HEK293 (cell line): Measurements from ENCODE around the gene KCTD7.
"Not testable (repeated sequence)": the region's sequence is repeated elsewhere in the genome, so short reads cannot be mapped to it uniquely, and the experiment has no call there.

Experiments
- KLF1 ChIP-seq: fragments of 450-650 bp; formaldehyde crosslinking; IDR thresholded peaks from 2 replicates; pipeline ENCODE4 v1.5.1; 2016; ENCODE audit warnings: missing biosample characterization, missing genetic modification characterization
- SP2 ChIP-seq: fragments of 450-650 bp; formaldehyde crosslinking; IDR thresholded peaks from 2 replicates; pipeline ENCODE4 v1.5.1; 2016; ENCODE audit warnings: missing biosample characterization, missing genetic modification characterization
- ZBTB1 ChIP-seq: fragments of 450-650 bp; formaldehyde crosslinking; IDR thresholded peaks from 2 replicates; pipeline ENCODE4 v1.5.1; 2016; ENCODE audit warnings: missing biosample characterization, missing genetic modification characterization
- ZNF610 ChIP-seq: fragments of 450-650 bp; formaldehyde crosslinking; IDR thresholded peaks from 2 replicates; pipeline ENCODE4 v1.5.1; 2016; ENCODE audit warnings: missing biosample characterization, missing genetic modification characterization, borderline replicate concordance
- ZSCAN16 ChIP-seq: fragments of 450-650 bp; formaldehyde crosslinking; IDR thresholded peaks from 2 replicates; pipeline ENCODE4 v1.5.1; 2016; ENCODE audit warnings: missing biosample characterization, missing genetic modification characterization
- TF ChIP-seq, protein P1 (sequence below): fragments of 450-650 bp; formaldehyde crosslinking; IDR thresholded peaks from 2 replicates; pipeline ENCODE4 v1.5.1; 2016; ENCODE audit warnings: missing biosample characterization, missing genetic modification characterization

DNA sequence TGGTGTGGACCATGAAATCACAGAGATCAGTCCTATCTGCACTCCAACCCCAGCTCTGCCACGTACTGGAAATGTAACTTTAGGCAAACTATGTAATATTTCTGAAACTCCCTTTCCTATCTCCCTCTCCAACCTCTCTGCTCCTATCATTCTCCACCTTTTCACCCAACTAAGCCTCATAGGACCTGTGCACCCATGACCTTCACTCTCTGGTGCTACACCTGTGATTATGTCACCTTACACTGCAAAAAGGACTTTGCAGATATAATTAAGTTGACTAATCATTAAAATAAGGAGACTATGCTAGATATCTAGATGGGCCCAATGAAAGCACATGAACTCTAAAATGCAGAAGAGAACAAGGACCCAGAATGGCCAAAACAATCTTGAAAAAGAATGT, 48.3 kb upstream of the KCTD7 start:
- not testable (repeated sequence) for TF ChIP-seq KLF1 (tag by site-specific recombination); ZBTB1; ZNF610 (tag by site-specific recombination); SP2 (tag by site-specific recombination); ZSCAN16 (tag by site-specific recombination)
- TF ChIP-seq, protein P1, sequence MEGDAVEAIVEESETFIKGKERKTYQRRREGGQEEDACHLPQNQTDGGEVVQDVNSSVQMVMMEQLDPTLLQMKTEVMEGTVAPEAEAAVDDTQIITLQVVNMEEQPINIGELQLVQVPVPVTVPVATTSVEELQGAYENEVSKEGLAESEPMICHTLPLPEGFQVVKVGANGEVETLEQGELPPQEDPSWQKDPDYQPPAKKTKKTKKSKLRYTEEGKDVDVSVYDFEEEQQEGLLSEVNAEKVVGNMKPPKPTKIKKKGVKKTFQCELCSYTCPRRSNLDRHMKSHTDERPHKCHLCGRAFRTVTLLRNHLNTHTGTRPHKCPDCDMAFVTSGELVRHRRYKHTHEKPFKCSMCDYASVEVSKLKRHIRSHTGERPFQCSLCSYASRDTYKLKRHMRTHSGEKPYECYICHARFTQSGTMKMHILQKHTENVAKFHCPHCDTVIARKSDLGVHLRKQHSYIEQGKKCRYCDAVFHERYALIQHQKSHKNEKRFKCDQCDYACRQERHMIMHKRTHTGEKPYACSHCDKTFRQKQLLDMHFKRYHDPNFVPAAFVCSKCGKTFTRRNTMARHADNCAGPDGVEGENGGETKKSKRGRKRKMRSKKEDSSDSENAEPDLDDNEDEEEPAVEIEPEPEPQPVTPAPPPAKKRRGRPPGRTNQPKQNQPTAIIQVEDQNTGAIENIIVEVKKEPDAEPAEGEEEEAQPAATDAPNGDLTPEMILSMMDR (tag by site-specific recombination) = not testable (repeated sequence)
